Keratinocyte (primary cell): ENCODE measurements around the gene MDH2. TPM values are rescaled to one million over a fixed set of nuclear protein-coding genes. Genes with fewer than 3 reads are reported as not detected.

ENCODE experiments used
- DNase-seq: peaks from one replicate; pipeline ENCODE4 v3.0.0-alpha.2; 2011; ENCODE audit warnings: low read depth, missing footprints, low spot score
- FAIRE-seq: peaks from 2 replicates; lab custom pipeline; 2011; peaks lifted over from hg19 to GRCh38; lab: Jason Lieb, UNC
- H2AFZ ChIP-seq: 2 replicates; pipeline ENCODE4 v1.6.0; 2012; ENCODE audit warnings: low read length, control low read depth, inconsistent platforms; ENCODE audit not compliant: control insufficient read depth
- H3K27ac ChIP-seq: 2 replicates; pipeline ENCODE4 v1.5.1; 2011; ENCODE audit warnings: low read length; ENCODE audit not compliant: control insufficient read depth, insufficient read depth
- H3K27me3 ChIP-seq: 3 replicates; pipeline ENCODE4 v1.6.0; 2011; ENCODE audit warnings: low read length; ENCODE audit not compliant: control insufficient read depth, insufficient read depth; ENCODE audit errors: extremely low read depth
- H3K36me3 ChIP-seq, 2 experiments: 2 replicates in 1 of 2; 3 replicates in 1 of 2; pipeline ENCODE4 v1.5.1; 2011; ENCODE audit warnings: low read length in 2 of 2, mild to moderate bottlenecking in 1 of 2; ENCODE audit not compliant: control insufficient read depth in 2 of 2, insufficient read depth in 2 of 2; ENCODE audit errors: extremely low read depth in 1 of 2
- H3K4me1 ChIP-seq: 3 replicates; pipeline ENCODE4 v1.5.1; 2011; ENCODE audit warnings: low read length; ENCODE audit not compliant: control insufficient read depth, insufficient read depth; ENCODE audit errors: extremely low read depth
- H3K4me2 ChIP-seq: 3 replicates; pipeline ENCODE4 v1.6.0; 2011; ENCODE audit warnings: low read depth, low read length; ENCODE audit not compliant: control insufficient read depth, insufficient read depth; ENCODE audit errors: extremely low read depth
- H3K4me3 ChIP-seq, 3 experiments: fragments of 200-600 bp in 1 of 3; sonication (generic) in 1 of 3; 2 replicates in 2 of 3; 3 replicates in 1 of 3; pipeline ENCODE4 v1.5.1; 2011 to 2016; ENCODE audit warnings: low read length in 3 of 3, mild to moderate bottlenecking in 3 of 3, control low read depth in 2 of 3, inconsistent platforms in 1 of 3, low read depth in 1 of 3, mixed read lengths in 1 of 3, mixed run types in 1 of 3, moderate library complexity in 1 of 3; ENCODE audit not compliant: control insufficient read depth in 2 of 3, insufficient read depth in 2 of 3; ENCODE audit errors: extremely low read depth in 1 of 3
- H3K79me2 ChIP-seq: 2 replicates; pipeline ENCODE4 v1.6.0; 2012; ENCODE audit warnings: low read length; ENCODE audit not compliant: control insufficient read depth, insufficient read depth
- H3K9ac ChIP-seq: 3 replicates; pipeline ENCODE4 v1.6.0; 2011; ENCODE audit warnings: low read length; ENCODE audit not compliant: control insufficient read depth, insufficient read depth; ENCODE audit errors: extremely low read depth
- H3K9me1 ChIP-seq: 3 replicates; pipeline ENCODE4 v1.6.0; 2011; ENCODE audit warnings: low read length; ENCODE audit not compliant: control insufficient read depth, insufficient read depth; ENCODE audit errors: extremely low read depth
- H3K9me3 ChIP-seq: 2 replicates; pipeline ENCODE4 v1.5.1; 2012; ENCODE audit warnings: low read depth, low read length; ENCODE audit not compliant: control insufficient read depth
- H4K20me1 ChIP-seq: 3 replicates; pipeline ENCODE4 v1.6.0; 2011; ENCODE audit warnings: low read length; ENCODE audit not compliant: control insufficient read depth, insufficient read depth; ENCODE audit errors: extremely low read depth
- CTCF ChIP-seq, 3 experiments: IDR thresholded peaks in 1 of 3; conservative IDR thresholded peaks in 1 of 3; optimal IDR thresholded peaks in 1 of 3; 2 replicates in 2 of 3; 3 replicates in 1 of 3; pipeline versions ENCODE3 to v1.5.1; 2011; ENCODE audit warnings: low read length in 3 of 3, mild to moderate bottlenecking in 3 of 3, moderate library complexity in 2 of 3, control low read depth in 1 of 3, inconsistent platforms in 1 of 3; ENCODE audit not compliant: insufficient read depth in 2 of 3; ENCODE audit errors: extremely low read depth in 1 of 3
- EZH2 ChIP-seq: IDR thresholded peaks from one replicate; pipeline ENCODE4 v1.6.1; 2012; ENCODE audit warnings: inconsistent platforms, mild to moderate bottlenecking, low read length, moderate library complexity
- dilution Hi-C: fragments of 300-500 bp; cut with MboI; formaldehyde crosslinking; loops from one replicate; pipeline ENCODE4 v1.7.0; 2020; ENCODE audit warnings: low sequenced_read_pairs; ENCODE audit not compliant: extremely low pct_ligation_motif_present
- polyA plus RNA-seq, 5 experiments: library from polyadenylated mRNA; depleted of rRNA in 3 of 5; stranded (reverse) in 3 of 5; stranded (forward) in 1 of 5; unstranded in 1 of 5; fragments of >200 nt; gene quantifications; 1 replicate in 1 of 5; 2 replicates in 3 of 5; 3 replicates in 1 of 5; pipeline versions ENCODE4 v1.2.1 to v1.2.3, GENCODE V29; 2011 to 2012; ENCODE audit warnings: missing spikeins in 2 of 5, low read depth in 1 of 5, low replicate concordance in 1 of 5

Gene MDH2
- polyA plus RNA-seq, 1 donor (not counting 4 experiments of a cell fraction or from before 2014, with no cell fraction given) = 156 TPM

- FAIRE-seq = peak; percentile 17
- dilution Hi-C loops = no loop called here
- no peak overlapping the region for H3K27ac ChIP-seq
- H3K9me3 ChIP-seq = no peaks in the 10 kb centered on the region
- TF ChIP-seq CTCF (optimal IDR thresholded peaks at IDR 0.05 in 1 of 3, IDR thresholded peaks at IDR 0.05 in 1 of 3, conservative IDR thresholded peaks at IDR 0.05 in 1 of 3; ENCODE audit: extremely low read depth in 1 of 3, insufficient read depth in 2 of 3, low read length in 3 of 3) (no peak), EZH2 (no peak)
- no peak overlapping the region for H3K9ac ChIP-seq
- no peak overlapping the region for H3K4me3 ChIP-seq
- H3K27me3 ChIP-seq = no peaks in the 10 kb centered on the region
- no peaks in the 10 kb centered on the region for H3K9me1 ChIP-seq
- H3K4me1 ChIP-seq = peaks cover 8% of the 10 kb centered on the region
- peaks cover 55% of the 10 kb centered on the region in 2 experiments for H3K36me3 ChIP-seq
- H3K79me2 ChIP-seq = no peaks in the 10 kb centered on the region
- H3K4me2 ChIP-seq = no peak overlapping the region
- H4K20me1 ChIP-seq = peaks cover 3% of the 10 kb centered on the region
- no peak for DNase-seq
- H2AFZ ChIP-seq = no peak overlapping the region
Measured at GRCh38 chr7:76063525-76063924, 15.6 kb downstream of the MDH2 start.

- H3K4me2 ChIP-seq = no peak overlapping the region
- peaks cover 3% of the 10 kb centered on the region for H4K20me1 ChIP-seq
- DNase-seq (no peak), FAIRE-seq (no peak)
- no peak overlapping the region for H3K9ac ChIP-seq
- H3K4me1 ChIP-seq = peaks cover 14% of the 10 kb centered on the region
- H3K9me1 ChIP-seq = no peaks in the 10 kb centered on the region
- dilution Hi-C loops = no loop called here
- no peak overlapping the region for H3K27ac ChIP-seq
- no peak for TF ChIP-seq EZH2
- TF ChIP-seq CTCF (optimal IDR thresholded peaks at IDR 0.05 in 1 of 3, IDR thresholded peaks at IDR 0.05 in 1 of 3, conservative IDR thresholded peaks at IDR 0.05 in 1 of 3; ENCODE audit: extremely low read depth in 1 of 3, insufficient read depth in 2 of 3, low read length in 3 of 3) = no peak
- H3K36me3 ChIP-seq = peaks cover 48 to 49% of the 10 kb centered on the region in 2 experiments
- H2AFZ ChIP-seq = no peak overlapping the region
- no peaks in the 10 kb centered on the region for H3K79me2 ChIP-seq
- no peak overlapping the region for H3K4me3 ChIP-seq
- no peaks in the 10 kb centered on the region for H3K27me3 ChIP-seq
- H3K9me3 ChIP-seq = no peaks in the 10 kb centered on the region
Measured at GRCh38 chr7:76064208-76064970, 16.5 kb downstream of the MDH2 start.
